Fibroblast of lung (primary cell): Measurements from ENCODE around the gene CPB1. TPM values are rescaled to one million over a fixed set of nuclear protein-coding genes. Genes with fewer than 3 reads are reported as not detected.

ENCODE experiments used
- DNase-seq, 2 donors: peaks; one replicate each; pipeline versions ENCODE4 v3.0.0 to v3.0.0-alpha.2; 2010; ENCODE audit warnings: low read depth in 2 of 2
- H2AFZ ChIP-seq: 2 replicates; pipeline ENCODE4 v1.5.1; 2012; ENCODE audit warnings: low read length, control low read depth, inconsistent platforms
- H3K27ac ChIP-seq: 2 replicates; pipeline ENCODE4 v1.5.1; 2011; ENCODE audit warnings: low read length, control low read depth; ENCODE audit not compliant: insufficient read depth
- H3K27me3 ChIP-seq: 2 replicates; pipeline ENCODE4 v1.5.1; 2011; ENCODE audit warnings: mild to moderate bottlenecking, low read length; ENCODE audit not compliant: control insufficient read depth, insufficient read depth
- H3K36me3 ChIP-seq: 2 replicates; pipeline ENCODE4 v1.5.1; 2011; ENCODE audit warnings: low read length; ENCODE audit not compliant: control insufficient read depth, insufficient read depth
- H3K4me1 ChIP-seq: 2 replicates; pipeline ENCODE4 v1.5.1; 2011; ENCODE audit warnings: low read length; ENCODE audit not compliant: control insufficient read depth, insufficient read depth; ENCODE audit errors: extremely low read depth
- H3K4me2 ChIP-seq: 2 replicates; pipeline ENCODE4 v1.5.1; 2011; ENCODE audit warnings: low read length, control low read depth; ENCODE audit not compliant: insufficient read depth; ENCODE audit errors: extremely low read depth
- H3K4me3 ChIP-seq, 4 experiments: fragments of 200-600 bp in 1 of 4; sonication (generic) in 1 of 4; replicated peaks in 1 of 4; 2 replicates each; pipeline ENCODE4 v1.5.1; 2011 to 2016; ENCODE audit warnings: low read length in 4 of 4, low read depth in 3 of 4, mild to moderate bottlenecking in 3 of 4, control low read depth in 2 of 4, inconsistent platforms in 1 of 4, mixed read lengths in 1 of 4; ENCODE audit not compliant: insufficient read depth in 1 of 4; ENCODE audit errors: control extremely low read depth in 1 of 4
- H3K79me2 ChIP-seq: 2 replicates; pipeline ENCODE4 v1.5.1; 2012; ENCODE audit warnings: mild to moderate bottlenecking, low read length, inconsistent platforms; ENCODE audit not compliant: control insufficient read depth, insufficient read depth
- H3K9ac ChIP-seq: 2 replicates; pipeline ENCODE4 v1.5.1; 2011; ENCODE audit warnings: mild to moderate bottlenecking, low read length, control low read depth; ENCODE audit not compliant: insufficient read depth
- H3K9me3 ChIP-seq: 2 replicates; pipeline ENCODE4 v1.5.1; 2012; ENCODE audit warnings: low read depth, low read length; ENCODE audit not compliant: control insufficient read depth, insufficient read depth
- H4K20me1 ChIP-seq: 2 replicates; pipeline ENCODE4 v1.5.1; 2011; ENCODE audit warnings: low read length; ENCODE audit not compliant: control insufficient read depth, insufficient read depth; ENCODE audit errors: extremely low read depth
- EZH2 ChIP-seq: IDR thresholded peaks from 2 replicates; pipeline ENCODE4 v1.5.1; 2012; ENCODE audit warnings: low read length, control low read depth, mild to moderate bottlenecking; ENCODE audit errors: missing control alignments
- polyA plus RNA-seq, 2 donors: library from polyadenylated mRNA; depleted of rRNA in 1 of 2; stranded (reverse) in 1 of 2; unstranded in 1 of 2; fragments of >200 nt; gene quantifications; 2 replicates each; pipeline ENCODE4 v1.2.1, GENCODE V29; 2011 to 2012; ENCODE audit warnings: missing spikeins in 1 of 2
- total RNA-seq: library from RNA; depleted of rRNA; stranded (reverse); fragments of >200 nt; gene quantifications from 2 replicates; pipeline ENCODE4 v1.2.1, GENCODE V29; 2014
- TF ChIP-seq, protein P1 (sequence below), 2 donors: IDR thresholded peaks in 1 of 2; conservative IDR thresholded peaks in 1 of 2; 1 replicate in 1 of 2; 2 replicates in 1 of 2; pipeline ENCODE4 v1.5.1; 2011 to 2012; ENCODE audit warnings: low read length in 2 of 2, control low read depth in 1 of 2, inconsistent platforms in 1 of 2, low read depth in 1 of 2, mild to moderate bottlenecking in 1 of 2

The CPB1 gene
- total and polyA plus RNA-seq, 2 donors (not counting 1 experiment from before 2014, with no cell fraction given): 0.07 TPM; not detected in 1

DNA sequence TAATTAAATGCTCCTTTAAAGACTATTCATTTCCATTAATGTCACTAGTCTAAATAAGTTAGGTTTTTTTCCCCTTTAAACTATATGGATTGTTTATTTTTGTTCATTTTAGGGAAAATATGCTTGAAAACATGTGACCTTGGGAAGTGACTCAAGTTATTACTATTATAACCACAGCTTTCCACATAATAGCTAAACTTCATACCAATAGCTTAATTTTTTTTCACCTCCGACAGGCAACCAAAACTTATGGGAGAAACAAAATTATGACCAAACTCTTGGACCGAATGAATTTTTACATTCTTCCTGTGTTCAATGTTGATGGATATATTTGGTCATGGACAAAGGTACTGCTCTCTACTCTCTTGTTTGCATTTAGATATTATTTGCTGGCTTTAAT, 53.7 kb downstream of the CPB1 start:
- TF ChIP-seq, protein P1, sequence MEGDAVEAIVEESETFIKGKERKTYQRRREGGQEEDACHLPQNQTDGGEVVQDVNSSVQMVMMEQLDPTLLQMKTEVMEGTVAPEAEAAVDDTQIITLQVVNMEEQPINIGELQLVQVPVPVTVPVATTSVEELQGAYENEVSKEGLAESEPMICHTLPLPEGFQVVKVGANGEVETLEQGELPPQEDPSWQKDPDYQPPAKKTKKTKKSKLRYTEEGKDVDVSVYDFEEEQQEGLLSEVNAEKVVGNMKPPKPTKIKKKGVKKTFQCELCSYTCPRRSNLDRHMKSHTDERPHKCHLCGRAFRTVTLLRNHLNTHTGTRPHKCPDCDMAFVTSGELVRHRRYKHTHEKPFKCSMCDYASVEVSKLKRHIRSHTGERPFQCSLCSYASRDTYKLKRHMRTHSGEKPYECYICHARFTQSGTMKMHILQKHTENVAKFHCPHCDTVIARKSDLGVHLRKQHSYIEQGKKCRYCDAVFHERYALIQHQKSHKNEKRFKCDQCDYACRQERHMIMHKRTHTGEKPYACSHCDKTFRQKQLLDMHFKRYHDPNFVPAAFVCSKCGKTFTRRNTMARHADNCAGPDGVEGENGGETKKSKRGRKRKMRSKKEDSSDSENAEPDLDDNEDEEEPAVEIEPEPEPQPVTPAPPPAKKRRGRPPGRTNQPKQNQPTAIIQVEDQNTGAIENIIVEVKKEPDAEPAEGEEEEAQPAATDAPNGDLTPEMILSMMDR (conservative IDR thresholded peaks at IDR 0.05 in 1 of 2, IDR thresholded peaks at IDR 0.05 in 1 of 2; ENCODE audit: low read depth in 1 of 2, low read length in 2 of 2): no peak
- TF ChIP-seq EZH2: no peak
- Histone ChIP-seq H3K27ac (no peak overlapping the region), H3K9me3 (no peaks in the 10 kb centered on the region), H3K4me3 (no peak overlapping the region), H2AFZ (no peak overlapping the region), H3K4me1 (no peaks in the 10 kb centered on the region), H3K79me2 (no peaks in the 10 kb centered on the region), H3K9ac (no peak overlapping the region), H3K27me3 (no peaks in the 10 kb centered on the region), H4K20me1 (no peaks in the 10 kb centered on the region), H3K36me3 (no peaks in the 10 kb centered on the region), H3K4me2 (no peak overlapping the region)
- peak; percentile 60 to 70 for DNase-seq

DNA sequence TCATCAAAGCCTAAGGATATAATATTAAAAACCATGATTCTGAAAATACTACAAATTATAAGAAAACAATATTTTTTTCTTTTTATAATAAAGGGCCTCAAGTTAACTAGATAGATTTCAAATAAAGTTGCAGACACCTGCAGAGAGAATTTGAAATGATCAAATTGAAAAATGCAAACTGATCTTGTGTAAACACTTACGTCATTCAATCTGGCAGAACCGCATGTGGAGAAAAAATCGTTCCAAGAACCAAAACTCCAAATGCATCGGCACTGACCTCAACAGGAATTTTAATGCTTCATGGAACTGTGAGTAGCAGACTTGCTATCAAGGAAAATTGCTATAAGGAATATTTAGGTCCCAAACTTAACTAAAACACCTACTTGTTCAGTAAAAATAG, 54.7 kb downstream of the CPB1 start:
- no peak overlapping the region for H3K4me3 ChIP-seq
- no peaks in the 10 kb centered on the region for H3K9me3 ChIP-seq
- TF ChIP-seq, protein P1 (conservative IDR thresholded peaks at IDR 0.05 in 1 of 2, IDR thresholded peaks at IDR 0.05 in 1 of 2; ENCODE audit: low read depth in 1 of 2, low read length in 2 of 2): no peak
- no peak for TF ChIP-seq EZH2
- H3K79me2 ChIP-seq: no peaks in the 10 kb centered on the region
- no peak overlapping the region for H2AFZ ChIP-seq
- no peaks in the 10 kb centered on the region for H3K27me3 ChIP-seq
- H4K20me1 ChIP-seq: no peaks in the 10 kb centered on the region
- peak; percentile 74 to 75 for DNase-seq
- no peaks in the 10 kb centered on the region for H3K36me3 ChIP-seq
- no peaks in the 10 kb centered on the region for H3K4me1 ChIP-seq
- no peak overlapping the region for H3K4me2 ChIP-seq
- H3K9ac ChIP-seq: no peak overlapping the region
- no peak overlapping the region for H3K27ac ChIP-seq

DNA sequence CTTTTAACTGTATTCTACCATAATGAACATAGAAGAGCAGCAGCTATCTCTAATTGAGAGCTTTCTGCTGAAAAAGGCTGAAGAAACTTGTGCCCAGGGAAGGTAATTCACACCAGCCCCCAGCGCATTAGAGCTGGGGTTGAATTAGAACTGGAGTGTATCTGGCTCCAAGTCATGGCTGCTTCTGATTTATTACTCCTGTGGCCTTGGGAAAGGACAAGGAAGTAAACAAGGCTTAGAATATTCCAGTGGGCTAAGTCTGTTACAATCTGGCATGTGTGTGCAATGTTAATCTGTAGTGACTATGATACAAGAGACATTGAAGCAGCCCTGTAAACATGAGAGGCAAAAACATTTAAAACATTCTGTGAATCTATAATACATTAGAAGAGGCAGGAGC, 55.6 kb downstream of the CPB1 start:
- H3K27ac ChIP-seq: no peak overlapping the region
- TF ChIP-seq, protein P1 (conservative IDR thresholded peaks at IDR 0.05 in 1 of 2, IDR thresholded peaks at IDR 0.05 in 1 of 2; ENCODE audit: low read depth in 1 of 2, low read length in 2 of 2): no peak
- TF ChIP-seq EZH2: no peak
- H3K9ac ChIP-seq: no peak overlapping the region
- no peak overlapping the region for H3K4me3 ChIP-seq
- H3K4me1 ChIP-seq: no peaks in the 10 kb centered on the region
- no peaks in the 10 kb centered on the region for H4K20me1 ChIP-seq
- H3K36me3 ChIP-seq: no peaks in the 10 kb centered on the region
- H3K79me2 ChIP-seq: no peaks in the 10 kb centered on the region
- H3K4me2 ChIP-seq: no peak overlapping the region
- H2AFZ ChIP-seq: no peak overlapping the region
- no peaks in the 10 kb centered on the region for H3K9me3 ChIP-seq
- DNase-seq: no peak
- H3K27me3 ChIP-seq: no peaks in the 10 kb centered on the region
